ENCODE measurements around the gene CCDC18.

- TF ChIP-seq CTCF (IDR thresholded peaks at IDR 0.05; ENCODE audit: insufficient read depth, low read depth, low read length): no peak
- no peak for TF ChIP-seq EZH2 (IDR thresholded peaks at IDR 0.05; ENCODE audit: insufficient read depth, low read length)
These were observed 126.4 kb downstream of the CCDC18 start for GRCh38 chr1:93306920-93307319.

Measured in astrocyte (in vitro differentiated cells and primary cell).